BLaER1 treated with 17β-estradiol and CSF1 and Interleukin-3, amounts not matched to agents 10 nM and 100 nM (cell line): ENCODE results near the gene AK8.
A peak's percentile ranks its signal among the peaks of the same experiment; 100 is the strongest.

Source experiments
- H3K27ac ChIP-seq, 11 experiments: shearing (Covaris generic); formaldehyde crosslinking; 2 replicates each; pipeline ENCODE4 v1.8.1; 2022
- H3K27me3 ChIP-seq, 11 experiments: shearing (Covaris generic); formaldehyde crosslinking; 2 replicates each; pipeline ENCODE4 v1.8.1; 2022
- H3K36me3 ChIP-seq, 11 experiments: shearing (Covaris generic); formaldehyde crosslinking; 2 replicates each; pipeline ENCODE4 v1.8.1; 2022
- H3K4me1 ChIP-seq, 10 experiments: shearing (Covaris generic); formaldehyde crosslinking; 2 replicates each; pipeline ENCODE4 v1.8.1; 2022
- H3K4me2 ChIP-seq, 11 experiments: shearing (Covaris generic); formaldehyde crosslinking; 2 replicates each; pipeline ENCODE4 v1.8.1; 2022
- H3K4me3 ChIP-seq, 10 experiments: shearing (Covaris generic); formaldehyde crosslinking; 2 replicates each; pipeline ENCODE4 v1.8.1; 2022
- H3K9ac ChIP-seq, 11 experiments: shearing (Covaris generic); formaldehyde crosslinking; 2 replicates each; pipeline ENCODE4 v1.8.1; 2022
- H3K9me3 ChIP-seq, 11 experiments: shearing (Covaris generic); formaldehyde crosslinking; replicated peaks in 1 of 11; 2 replicates each; pipeline ENCODE4 v1.8.1; 2022
- H4K20me1 ChIP-seq, 11 experiments: shearing (Covaris generic); formaldehyde crosslinking; 2 replicates each; pipeline ENCODE4 v1.8.1; 2022
- Cebpa-rat ChIP-seq, 11 experiments: shearing (Covaris generic); IDR thresholded peaks; 2 replicates each; pipeline ENCODE4 v1.8.1; 2022

AK8 gene

GRCh38 chr9:132877824-132878694 lies at the start of gene AK8:
AK8 (minus strand) TSS chr9:132878284; CDS start chr9:132878255, 29 bp downstream.
- H3K9ac ChIP-seq, result peak within 1 kb of the TSS; percentile 85 to 96 (median 91)
- H3K9me3 ChIP-seq, result no peaks in the 10 kb centered on the region
- peak within 1 kb of the TSS; percentile 84 to 99 (median 93) for H3K27ac ChIP-seq
- H3K4me2 ChIP-seq, result peak within 1 kb of the TSS; percentile 85 to 99 (median 93)
- H3K27me3 ChIP-seq, result no peaks in the 10 kb centered on the region; a peak in 1 of 22 replicates
- no peaks in the 10 kb centered on the region for H3K36me3 ChIP-seq
- H4K20me1 ChIP-seq, result no peaks in the 10 kb centered on the region
- peak within 1 kb of the TSS; percentile 77 to 97 (median 89) for H3K4me3 ChIP-seq
- no peak for TF ChIP-seq Cebpa-rat (IDR thresholded peaks at IDR 0.05)
- H3K4me1 ChIP-seq, result peaks cover 31 to 58% (median 48%) of the 10 kb centered on the region in 10 experiments

- Histone ChIP-seq H3K4me3 (no peak overlapping the region), H3K27me3 (no peaks in the 10 kb centered on the region), H3K4me1 (no peaks in the 10 kb centered on the region), H4K20me1 (peaks cover 0 to 6% (median 0%) of the 10 kb centered on the region in 11 experiments; a peak in 1 of 22 replicates), H3K9me3 (no peaks in the 10 kb centered on the region), H3K27ac (no peak overlapping the region), H3K9ac (no peak overlapping the region), H3K36me3 (peaks cover 90 to 100% (median 96%) of the 10 kb centered on the region in 11 experiments), H3K4me2 (no peak overlapping the region)
- TF ChIP-seq Cebpa-rat (IDR thresholded peaks at IDR 0.05), result no peak
Measured at GRCh38 chr9:132927704-132928103, 49.6 kb upstream of the AK8 start.

- no peak overlapping the region for H3K4me2 ChIP-seq
- no peak overlapping the region for H3K27ac ChIP-seq
- no peaks in the 10 kb centered on the region for H3K4me1 ChIP-seq
- no peaks in the 10 kb centered on the region for H3K27me3 ChIP-seq
- no peaks in the 10 kb centered on the region for H3K9me3 ChIP-seq
- H3K9ac ChIP-seq, result no peak overlapping the region
- H3K4me3 ChIP-seq, result no peak overlapping the region
- no peak for TF ChIP-seq Cebpa-rat (IDR thresholded peaks at IDR 0.05)
- H3K36me3 ChIP-seq, result peaks cover 95 to 100% (median 100%) of the 10 kb centered on the region in 11 experiments
- 0 out of 22 replicates have a peak, but pooled peaks cover 0 to 4% (median 0%) of the 10 kb centered on the region in 11 experiments for H4K20me1 ChIP-seq
Measured at GRCh38 chr9:132923346-132923902, 45.3 kb upstream of the AK8 start.

- Histone ChIP-seq H3K4me2 (no peak overlapping the region), H3K27ac (no peak overlapping the region), H4K20me1 (no peaks in the 10 kb centered on the region; a peak in 1 of 22 replicates), H3K4me1 (no peaks in the 10 kb centered on the region), H3K9me3 (no peaks in the 10 kb centered on the region), H3K9ac (no peak overlapping the region), H3K36me3 (peaks cover 83 to 100% (median 98%) of the 10 kb centered on the region in 11 experiments), H3K27me3 (no peaks in the 10 kb centered on the region), H3K4me3 (no peak overlapping the region)
- no peak for TF ChIP-seq Cebpa-rat (IDR thresholded peaks at IDR 0.05)
Measured at GRCh38 chr9:132919614-132920268, 41.7 kb upstream of the AK8 start.

GRCh38 chr9:132914924-132915323 lies 36.8 kb upstream of the AK8 start:
- Histone ChIP-seq H3K4me2 (no peak overlapping the region), H3K27ac (no peak overlapping the region), H3K9me3 (no peaks in the 10 kb centered on the region), H3K36me3 (peaks cover 76 to 100% (median 97%) of the 10 kb centered on the region in 11 experiments), H3K9ac (no peak overlapping the region), H3K4me3 (no peak overlapping the region), H4K20me1 (no peaks in the 10 kb centered on the region; a peak in 1 of 22 replicates), H3K4me1 (no peaks in the 10 kb centered on the region), H3K27me3 (no peaks in the 10 kb centered on the region)
- no peak for TF ChIP-seq Cebpa-rat (IDR thresholded peaks at IDR 0.05)

- Histone ChIP-seq H3K27me3 (no peaks in the 10 kb centered on the region), H3K4me2 (no peak overlapping the region), H3K4me3 (no peak overlapping the region), H3K36me3 (peaks cover 71 to 99% (median 95%) of the 10 kb centered on the region in 11 experiments), H3K9ac (no peak overlapping the region), H3K27ac (no peak overlapping the region), H3K9me3 (no peaks in the 10 kb centered on the region), H3K4me1 (no peaks in the 10 kb centered on the region), H4K20me1 (no peaks in the 10 kb centered on the region; a peak in 1 of 22 replicates)
- TF ChIP-seq Cebpa-rat (IDR thresholded peaks at IDR 0.05), result no peak
Measured at GRCh38 chr9:132912131-132912530, 34.0 kb upstream of the AK8 start.

- H3K4me3 ChIP-seq, result no peak overlapping the region
- H3K9me3 ChIP-seq, result no peaks in the 10 kb centered on the region
- H3K4me1 ChIP-seq, result no peaks in the 10 kb centered on the region
- no peaks in the 10 kb centered on the region for H3K27me3 ChIP-seq
- TF ChIP-seq Cebpa-rat (IDR thresholded peaks at IDR 0.05), result no peak
- H3K4me2 ChIP-seq, result no peak overlapping the region
- no peak overlapping the region for H3K27ac ChIP-seq
- no peak overlapping the region for H3K9ac ChIP-seq
- H3K36me3 ChIP-seq, result peaks cover 72 to 99% (median 94%) of the 10 kb centered on the region in 11 experiments
- no peaks in the 10 kb centered on the region; a peak in 2 of 22 replicates for H4K20me1 ChIP-seq
Measured at GRCh38 chr9:132910376-132910775, 32.3 kb upstream of the AK8 start.

GRCh38 chr9:132909311-132909710 lies 31.2 kb upstream of the AK8 start:
- Histone ChIP-seq H3K9ac (no peak overlapping the region), H3K9me3 (no peaks in the 10 kb centered on the region), H3K36me3 (peaks cover 68 to 99% (median 93%) of the 10 kb centered on the region in 11 experiments), H4K20me1 (no peaks in the 10 kb centered on the region; a peak in 1 of 22 replicates), H3K4me1 (no peaks in the 10 kb centered on the region), H3K27me3 (no peaks in the 10 kb centered on the region), H3K4me2 (no peak overlapping the region), H3K27ac (no peak overlapping the region), H3K4me3 (no peak overlapping the region)
- TF ChIP-seq Cebpa-rat (IDR thresholded peaks at IDR 0.05), result no peak

- Histone ChIP-seq H3K4me3 (no peak overlapping the region), H3K4me1 (no peaks in the 10 kb centered on the region), H3K27ac (no peak overlapping the region), H3K9ac (no peak overlapping the region), H4K20me1 (no peaks in the 10 kb centered on the region; a peak in 1 of 22 replicates), H3K9me3 (no peaks in the 10 kb centered on the region), H3K36me3 (peaks cover 69 to 99% (median 94%) of the 10 kb centered on the region in 11 experiments), H3K27me3 (no peaks in the 10 kb centered on the region), H3K4me2 (no peak overlapping the region)
- no peak for TF ChIP-seq Cebpa-rat (IDR thresholded peaks at IDR 0.05)
Measured at GRCh38 chr9:132908635-132909034, 30.6 kb upstream of the AK8 start.
